H9 (cell line): ENCODE data around the gene ATP6V0A4. TPM values are rescaled to one million over a fixed set of nuclear protein-coding genes. Genes with fewer than 3 reads are reported as not detected.

Source experiments
- DNase-seq: peaks from one replicate; pipeline ENCODE4 v3.0.0-alpha.2; 2017
- H2AFZ ChIP-seq: one replicate; pipeline ENCODE4 v1.6.1; 2013; ENCODE audit warnings: mild to moderate bottlenecking, low read length, control low read depth, moderate library complexity
- H2AK5ac ChIP-seq: 2 replicates; pipeline ENCODE4 v1.6.1; 2013; ENCODE audit warnings: low read length, control low read depth, mixed read lengths; ENCODE audit not compliant: insufficient read length
- H2BK120ac ChIP-seq: one replicate; pipeline ENCODE4 v1.6.1; 2013; ENCODE audit warnings: low read depth, mild to moderate bottlenecking, low read length, control low read depth, inconsistent platforms; ENCODE audit not compliant: poor library complexity, severe bottlenecking
- H2BK12ac ChIP-seq: 2 replicates; pipeline ENCODE4 v1.6.1; 2013; ENCODE audit warnings: low read length, control low read depth, mixed read lengths, low read depth; ENCODE audit not compliant: insufficient read length
- H2BK15ac ChIP-seq: 2 replicates; pipeline ENCODE4 v1.6.1; 2013; ENCODE audit warnings: low read depth, low read length, control low read depth
- H2BK20ac ChIP-seq: one replicate; pipeline ENCODE4 v1.6.1; 2013; ENCODE audit warnings: low read depth, mild to moderate bottlenecking, low read length, control low read depth, inconsistent platforms; ENCODE audit not compliant: poor library complexity, severe bottlenecking
- H2BK5ac ChIP-seq: 2 replicates; pipeline ENCODE4 v1.6.1; 2013; ENCODE audit warnings: low read length, control low read depth, mixed read lengths; ENCODE audit not compliant: insufficient read length
- H3K14ac ChIP-seq: 2 replicates; pipeline ENCODE4 v1.6.1; 2013; ENCODE audit warnings: low read length, control low read depth; ENCODE audit not compliant: insufficient read depth
- H3K18ac ChIP-seq: 2 replicates; pipeline ENCODE4 v1.6.1; 2013; ENCODE audit warnings: low read depth, mild to moderate bottlenecking, mixed read lengths, low read length, control low read depth; ENCODE audit not compliant: insufficient read length
- H3K23ac ChIP-seq: 2 replicates; pipeline ENCODE4 v1.6.1; 2013; ENCODE audit warnings: low read length, control low read depth, mixed read lengths, low read depth; ENCODE audit not compliant: insufficient read length
- H3K23me2 ChIP-seq: 2 replicates; pipeline ENCODE4 v1.6.1; 2013; ENCODE audit warnings: low read depth, mild to moderate bottlenecking, mixed read lengths, low read length, control low read depth; ENCODE audit not compliant: insufficient read length, poor library complexity, severe bottlenecking
- H3K27ac ChIP-seq: 2 replicates; pipeline ENCODE4 v1.5.1; 2013; ENCODE audit warnings: low read length, control low read depth, mixed read lengths, low read depth; ENCODE audit not compliant: insufficient read length
- H3K27me3 ChIP-seq: 2 replicates; pipeline ENCODE4 v1.6.1; 2013; ENCODE audit warnings: low read length, control low read depth, inconsistent platforms; ENCODE audit not compliant: insufficient read depth
- H3K4ac ChIP-seq: 2 replicates; pipeline ENCODE4 v1.6.1; 2013; ENCODE audit warnings: low read depth, mild to moderate bottlenecking, control low read depth, inconsistent platforms, low read length, moderate library complexity
- H3K4me1 ChIP-seq: 2 replicates; pipeline ENCODE4 v1.6.1; 2013; ENCODE audit warnings: low read length, control low read depth, inconsistent platforms; ENCODE audit not compliant: insufficient read depth
- H3K4me2 ChIP-seq: 2 replicates; pipeline ENCODE4 v1.6.1; 2013; ENCODE audit warnings: low read length, control low read depth, mixed read lengths; ENCODE audit not compliant: insufficient read length, insufficient read depth
- H3K56ac ChIP-seq: 2 replicates; pipeline ENCODE4 v1.6.1; 2013; ENCODE audit warnings: low read depth, mild to moderate bottlenecking, mixed read lengths, low read length, control low read depth; ENCODE audit not compliant: insufficient read length
- H3K79me1 ChIP-seq: 2 replicates; pipeline ENCODE4 v1.6.1; 2013; ENCODE audit warnings: low read depth, mild to moderate bottlenecking, moderate library complexity, low read length, control low read depth, inconsistent platforms; ENCODE audit not compliant: insufficient read depth, poor library complexity, severe bottlenecking
- H3K79me2 ChIP-seq: 2 replicates; pipeline ENCODE4 v1.6.1; 2013; ENCODE audit warnings: low read length, control low read depth, inconsistent platforms; ENCODE audit not compliant: insufficient read depth
- H3K9ac ChIP-seq: 2 replicates; pipeline ENCODE4 v1.6.1; 2013; ENCODE audit warnings: low read length, control low read depth, mixed read lengths; ENCODE audit not compliant: insufficient read length; ENCODE audit errors: extremely low read depth
- H3K9me3 ChIP-seq: one replicate; pipeline ENCODE4 v1.6.1; 2013; ENCODE audit warnings: low read depth, low read length, inconsistent platforms; ENCODE audit not compliant: control insufficient read depth
- H3T11ph ChIP-seq: one replicate; pipeline ENCODE4 v1.6.1; 2013; ENCODE audit warnings: mild to moderate bottlenecking, low read length, control low read depth, inconsistent platforms
- H4K20me1 ChIP-seq: one replicate; pipeline ENCODE4 v1.6.1; 2013; ENCODE audit not compliant: control insufficient read depth, insufficient read length, insufficient read depth
- H4K5ac ChIP-seq: 2 replicates; pipeline ENCODE4 v1.6.1; 2013; ENCODE audit warnings: low read depth, mild to moderate bottlenecking, mixed read lengths, low read length, control low read depth; ENCODE audit not compliant: insufficient read length
- H4K8ac ChIP-seq: replicated peaks from 2 replicates; pipeline ENCODE4 v1.6.1; 2013; ENCODE audit warnings: low read length, control low read depth, mixed read lengths, low read depth; ENCODE audit not compliant: insufficient read length
- H4K91ac ChIP-seq: 2 replicates; pipeline ENCODE4 v1.6.1; 2013; ENCODE audit warnings: low read depth, mild to moderate bottlenecking, moderate library complexity, mixed read lengths, low read length, control low read depth; ENCODE audit not compliant: insufficient read length
- H3K27ac Mint-ChIP-seq, 3 experiments: 2 replicates in 2 of 3; 3 replicates in 1 of 3; pipeline ENCODE4 v1.8.0; 2020 to 2021; ENCODE audit warnings: mixed read lengths in 3 of 3, mild to moderate bottlenecking in 1 of 3, moderate library complexity in 1 of 3
- H3K27me3 Mint-ChIP-seq: 2 replicates; pipeline ENCODE4 v1.8.0; 2021; ENCODE audit warnings: low read depth, mild to moderate bottlenecking, moderate library complexity, mixed read lengths
- H3K36me3 Mint-ChIP-seq, 3 experiments: 2 replicates in 2 of 3; 3 replicates in 1 of 3; pipeline ENCODE4 v1.8.0; 2020 to 2021; ENCODE audit warnings: low read depth in 3 of 3, mixed read lengths in 3 of 3; ENCODE audit not compliant: insufficient read depth in 1 of 3
- H3K4me1 Mint-ChIP-seq, 2 experiments: 2 replicates each; pipeline ENCODE4 v1.8.0; 2020; ENCODE audit warnings: mixed read lengths in 2 of 2
- H3K4me3 Mint-ChIP-seq, 2 experiments: 2 replicates in 1 of 2; 3 replicates in 1 of 2; pipeline ENCODE4 v1.8.0; 2020 to 2021; ENCODE audit warnings: mild to moderate bottlenecking in 2 of 2, mixed read lengths in 2 of 2, moderate library complexity in 1 of 2
- H3K9me3 Mint-ChIP-seq, 2 experiments: 2 replicates in 1 of 2; 3 replicates in 1 of 2; pipeline ENCODE4 v1.8.0; 2020; ENCODE audit warnings: mild to moderate bottlenecking in 2 of 2, mixed read lengths in 2 of 2, moderate library complexity in 1 of 2
- WGBS: extraction: QIAGEN DNeasy Blood & Tissue Kit; methylation state at CpG from one replicate; pipeline ENCODE4 v1.1.7; 2013; ENCODE audit warnings: missing lambda C conversion rate, low lambda C conversion rate, mixed read lengths; ENCODE audit not compliant: insufficient read length; ENCODE audit errors: extremely low coverage; 5-methylcytosine and 5-hydroxymethylcytosine counted together
- total RNA-seq: library from RNA; stranded (reverse); gene quantifications from 2 replicates; pipeline ENCODE4 v1.2.1, GENCODE V29; 2021
- TF ChIP-seq, protein P1 (sequence below): fragments of 200-600 bp; sonication (generic); conservative IDR thresholded peaks from 3 replicates; pipeline ENCODE4 v1.8.0; 2021; ENCODE audit warnings: antibody characterized with exemption, mild to moderate bottlenecking

The ATP6V0A4 gene
- total RNA-seq, 1 experiment from 2014 or later, result 0.79 TPM

DNA sequence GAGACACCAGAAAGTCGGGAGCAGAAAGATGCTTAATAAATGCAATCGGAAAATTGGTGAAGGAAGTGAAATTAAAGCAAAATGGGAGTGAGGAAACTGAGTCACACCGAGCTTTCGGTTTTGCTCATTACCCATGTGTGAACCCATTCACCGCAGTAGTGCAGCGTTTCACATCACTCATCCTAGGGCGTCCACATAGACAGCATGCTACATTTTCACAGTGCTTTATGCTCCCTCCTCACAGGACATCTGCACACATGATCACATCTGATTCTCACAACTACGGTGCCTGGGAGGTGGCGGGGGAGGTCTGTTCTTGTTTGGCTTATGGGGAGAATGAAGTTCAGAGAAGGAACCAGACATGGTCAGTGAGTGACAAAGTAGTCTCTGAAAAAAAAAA lies 36.6 kb upstream of the ATP6V0A4 start:
- no peak overlapping the region for H3K27ac ChIP-seq
- no peak overlapping the region for H3K4ac ChIP-seq
- H2BK20ac ChIP-seq, result no peak overlapping the region
- Mint-ChIP-seq H3K27ac (no peak overlapping the region), H3K27me3 (no peaks in the 10 kb centered on the region), H3K4me1 (peaks cover 4% of the 10 kb centered on the region in 2 experiments; a peak in 1 of 4 replicates), H3K9me3 (no peaks in the 10 kb centered on the region), H3K4me3 (no peak overlapping the region), H3K36me3 (peaks cover 6 to 28% (median 11%) of the 10 kb centered on the region in 3 experiments; a peak in 5 of 7 replicates)
- no peak overlapping the region for H3K56ac ChIP-seq
- H4K20me1 ChIP-seq, result no peaks in the 10 kb centered on the region
- H3K23me2 ChIP-seq, result no peaks in the 10 kb centered on the region
- H2AFZ ChIP-seq, result no peak overlapping the region
- no peak overlapping the region for H3K14ac ChIP-seq
- no peaks in the 10 kb centered on the region for H3K79me1 ChIP-seq
- no peak overlapping the region for H3T11ph ChIP-seq
- H3K23ac ChIP-seq, result no peak overlapping the region
- H2BK5ac ChIP-seq, result no peak overlapping the region
- H4K5ac ChIP-seq, result no peak overlapping the region
- H4K91ac ChIP-seq, result no peak overlapping the region
- no peak overlapping the region for H2BK15ac ChIP-seq
- no peaks in the 10 kb centered on the region for H3K4me1 ChIP-seq
- H3K4me2 ChIP-seq, result no peak overlapping the region
- no peak overlapping the region for H3K9ac ChIP-seq
- H2BK12ac ChIP-seq, result no peak overlapping the region
- WGBS, result no CpG with 5 or more reads among the region's 9 CpGs
- TF ChIP-seq, protein P1, sequence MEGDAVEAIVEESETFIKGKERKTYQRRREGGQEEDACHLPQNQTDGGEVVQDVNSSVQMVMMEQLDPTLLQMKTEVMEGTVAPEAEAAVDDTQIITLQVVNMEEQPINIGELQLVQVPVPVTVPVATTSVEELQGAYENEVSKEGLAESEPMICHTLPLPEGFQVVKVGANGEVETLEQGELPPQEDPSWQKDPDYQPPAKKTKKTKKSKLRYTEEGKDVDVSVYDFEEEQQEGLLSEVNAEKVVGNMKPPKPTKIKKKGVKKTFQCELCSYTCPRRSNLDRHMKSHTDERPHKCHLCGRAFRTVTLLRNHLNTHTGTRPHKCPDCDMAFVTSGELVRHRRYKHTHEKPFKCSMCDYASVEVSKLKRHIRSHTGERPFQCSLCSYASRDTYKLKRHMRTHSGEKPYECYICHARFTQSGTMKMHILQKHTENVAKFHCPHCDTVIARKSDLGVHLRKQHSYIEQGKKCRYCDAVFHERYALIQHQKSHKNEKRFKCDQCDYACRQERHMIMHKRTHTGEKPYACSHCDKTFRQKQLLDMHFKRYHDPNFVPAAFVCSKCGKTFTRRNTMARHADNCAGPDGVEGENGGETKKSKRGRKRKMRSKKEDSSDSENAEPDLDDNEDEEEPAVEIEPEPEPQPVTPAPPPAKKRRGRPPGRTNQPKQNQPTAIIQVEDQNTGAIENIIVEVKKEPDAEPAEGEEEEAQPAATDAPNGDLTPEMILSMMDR, result no peak
- H3K9me3 ChIP-seq, result no peaks in the 10 kb centered on the region
- H4K8ac ChIP-seq, result no peak overlapping the region
- H2BK120ac ChIP-seq, result no peak overlapping the region
- H2AK5ac ChIP-seq, result no peak overlapping the region
- H3K18ac ChIP-seq, result no peak overlapping the region
- no peak for DNase-seq
- H3K79me2 ChIP-seq, result no peaks in the 10 kb centered on the region
- H3K27me3 ChIP-seq, result no peaks in the 10 kb centered on the region
